Fibroblast of skin of back (primary cell): ENCODE measurements around the gene CEACAM8. TPM values are rescaled to one million over a fixed set of nuclear protein-coding genes. Genes with fewer than 3 reads are reported as not detected.
"Not testable (repeated sequence)": the region's sequence is repeated elsewhere in the genome, so short reads cannot be mapped to it uniquely, and the experiment has no call there.

Experiments used
- DNase-seq: peaks from one replicate; pipeline ENCODE4 v3.0.0-alpha.2; 2013
- polyA plus RNA-seq, 2 experiments: library from polyadenylated mRNA; unstranded; fragments of 120-200 nt; gene quantifications; one replicate each; pipeline ENCODE4 v1.2.1, GENCODE V29; 2013; ENCODE audit not compliant: insufficient read length in 2 of 2

Gene CEACAM8
- not detected for polyA plus RNA-seq (2013, experiment 1 of 2; ENCODE audit: insufficient read length)
- not detected for polyA plus RNA-seq (2013, experiment 2 of 2; ENCODE audit: insufficient read length)

GRCh38 chr19:42594617-42595489 lies at the start of gene CEACAM8:
Gene CEACAM8 (minus strand): TSS chr19:42594924. CDS start chr19:42594828, 96 bp downstream.
- no peak for DNase-seq

- not testable (repeated sequence) for DNase-seq
These were observed 44.8 kb upstream of the CEACAM8 start for GRCh38 chr19:42639324-42640092.

GRCh38 chr19:42635233-42635539 lies 40.5 kb upstream of the CEACAM8 start:
- no peak for DNase-seq

GRCh38 chr19:42634409-42635232 lies 39.9 kb upstream of the CEACAM8 start:
- DNase-seq, result peak; percentile 29

GRCh38 chr19:42629191-42629590 lies 34.5 kb upstream of the CEACAM8 start:
- DNase-seq, result no peak

GRCh38 chr19:42628411-42629140 lies 33.9 kb upstream of the CEACAM8 start:
- no peak for DNase-seq

GRCh38 chr19:42627916-42628315 lies 33.2 kb upstream of the CEACAM8 start:
- no peak for DNase-seq

- DNase-seq, result no peak
These were observed 31.5 kb upstream of the CEACAM8 start for GRCh38 chr19:42626181-42626580.

GRCh38 chr19:42619271-42619670 lies 24.5 kb upstream of the CEACAM8 start:
- DNase-seq, result no peak

GRCh38 chr19:42613666-42614065 lies 18.9 kb upstream of the CEACAM8 start:
- no peak for DNase-seq

GRCh38 chr19:42610401-42610915 lies 15.7 kb upstream of the CEACAM8 start:
- not testable (repeated sequence) for DNase-seq

- DNase-seq, result peak; percentile 20
These were observed 12.1 kb upstream of the CEACAM8 start for GRCh38 chr19:42606660-42607351.

- DNase-seq, result peak; percentile 32
These were observed 7.2 kb upstream of the CEACAM8 start for GRCh38 chr19:42601811-42602443.

GRCh38 chr19:42596391-42597072 lies 1.8 kb upstream of the CEACAM8 start:
- peak; percentile 6 for DNase-seq

GRCh38 chr19:42595550-42596172 lies 937 bp upstream of the CEACAM8 start:
- DNase-seq, result no peak

GRCh38 chr19:42589792-42590191 lies 4.9 kb downstream of the CEACAM8 start:
- DNase-seq, result no peak

- DNase-seq, result no peak
These were observed 10.3 kb downstream of the CEACAM8 start for GRCh38 chr19:42584466-42584865.

- DNase-seq, result no peak
These were observed 17.7 kb downstream of the CEACAM8 start for GRCh38 chr19:42577016-42577415.

GRCh38 chr19:42576241-42576640 lies 18.5 kb downstream of the CEACAM8 start:
- DNase-seq, result no peak
